CD4-positive, alpha-beta T cell treated with Interleukin-21 for 1 hour (primary cell): ENCODE data around the gene NUDT8.
"Not testable (repeated sequence)": the region's sequence is repeated elsewhere in the genome, so short reads cannot be mapped to it uniquely, and the experiment has no call there.

Experiments used
- DNase-seq: peaks from one replicate; pipeline ENCODE4 v3.0.0-alpha.2; 2020

Gene NUDT8

DNA sequence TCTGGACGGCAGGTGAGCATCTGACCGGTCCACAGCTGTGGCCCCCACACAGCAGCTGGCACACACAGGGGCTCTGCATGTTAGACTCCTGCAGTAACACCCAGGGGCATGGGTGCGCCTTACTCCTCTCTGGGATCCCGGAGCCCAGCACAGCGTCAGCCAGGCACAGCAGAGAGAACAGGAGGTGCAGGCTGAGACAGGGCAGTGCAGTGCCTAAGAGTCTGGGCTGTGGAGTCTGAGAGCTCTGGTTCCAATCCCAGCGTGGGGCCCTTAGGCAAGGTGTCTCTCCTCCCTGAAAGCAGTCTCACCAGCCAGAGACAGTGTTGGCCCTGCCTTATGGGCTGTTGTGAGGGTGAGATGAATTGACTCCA is 2.3 kb downstream of the NUDT8 start:
- no peak for DNase-seq

DNA sequence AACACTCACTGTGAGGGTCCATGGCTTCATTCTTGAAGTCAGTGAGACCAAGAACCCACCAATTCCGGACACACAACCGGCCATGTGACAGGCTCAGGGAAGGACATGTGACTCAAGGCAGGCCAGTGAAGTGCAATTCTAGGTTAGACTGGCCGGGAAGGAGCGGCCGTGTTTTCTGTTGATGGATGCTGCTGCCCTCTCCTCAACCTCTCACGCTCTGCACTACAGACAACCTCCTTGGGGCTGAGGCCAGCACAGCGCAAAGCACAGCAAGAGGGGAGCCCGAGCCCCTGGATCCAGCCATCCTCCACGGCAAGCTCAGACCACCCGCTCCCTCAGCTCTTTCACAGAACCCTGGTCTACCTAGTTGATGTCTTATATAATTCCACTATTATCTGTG is 2.8 kb downstream of the NUDT8 start:
- no peak for DNase-seq

DNA sequence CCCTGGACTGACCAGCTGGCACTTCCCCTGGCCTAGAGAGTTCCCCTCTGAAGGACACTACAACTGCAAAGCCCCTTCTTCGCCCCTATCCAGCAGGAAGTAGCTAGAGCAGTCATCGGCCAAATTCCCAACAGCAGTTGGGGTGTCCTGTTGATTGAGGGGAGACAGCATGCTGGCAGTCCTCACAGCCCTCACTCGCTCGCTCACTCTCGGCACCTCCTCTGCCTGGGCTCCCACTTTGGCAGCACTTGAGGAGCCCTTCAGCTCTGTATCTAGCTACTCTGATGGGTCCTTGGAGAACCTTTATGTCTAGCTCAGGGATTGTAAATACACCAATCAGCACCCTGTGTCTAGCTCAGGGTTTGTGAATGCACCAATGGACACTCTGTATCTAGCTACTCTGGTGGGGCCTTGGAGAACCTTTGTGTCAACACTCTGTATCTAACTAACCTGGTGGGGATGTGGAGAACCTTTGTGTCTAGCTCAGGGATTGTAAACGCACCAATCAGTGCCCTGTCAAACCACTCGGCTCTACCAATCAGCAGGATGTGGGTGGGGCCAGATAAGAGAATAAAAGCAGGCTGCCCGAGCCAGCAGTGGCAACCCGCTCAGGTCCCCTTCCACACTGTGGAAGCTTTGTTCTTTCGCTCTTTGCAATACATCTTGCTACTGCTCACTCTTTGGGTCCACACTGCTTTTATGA is 3.5 kb downstream of the NUDT8 start:
- not testable (repeated sequence) for DNase-seq

DNA sequence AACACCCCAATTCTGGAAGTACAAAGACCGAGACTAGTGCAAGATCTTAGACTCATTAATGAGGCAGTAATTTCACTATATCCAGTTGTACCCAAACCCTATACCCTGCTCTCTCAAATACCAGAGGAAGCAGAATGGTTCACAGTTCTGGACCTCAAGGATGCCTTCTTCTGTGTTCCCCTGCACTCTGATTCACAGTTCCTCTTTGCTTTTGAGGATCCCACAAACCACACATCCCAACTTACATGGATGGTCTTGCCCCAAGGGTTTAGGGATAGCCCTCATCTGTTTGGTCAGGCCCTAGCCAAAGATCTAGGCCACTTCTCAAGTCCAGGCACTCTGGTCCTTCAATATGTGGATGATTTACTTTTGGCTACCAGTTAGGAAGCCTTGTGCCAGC is 5.9 kb downstream of the NUDT8 start:
- DNase-seq: not testable (repeated sequence)

DNA sequence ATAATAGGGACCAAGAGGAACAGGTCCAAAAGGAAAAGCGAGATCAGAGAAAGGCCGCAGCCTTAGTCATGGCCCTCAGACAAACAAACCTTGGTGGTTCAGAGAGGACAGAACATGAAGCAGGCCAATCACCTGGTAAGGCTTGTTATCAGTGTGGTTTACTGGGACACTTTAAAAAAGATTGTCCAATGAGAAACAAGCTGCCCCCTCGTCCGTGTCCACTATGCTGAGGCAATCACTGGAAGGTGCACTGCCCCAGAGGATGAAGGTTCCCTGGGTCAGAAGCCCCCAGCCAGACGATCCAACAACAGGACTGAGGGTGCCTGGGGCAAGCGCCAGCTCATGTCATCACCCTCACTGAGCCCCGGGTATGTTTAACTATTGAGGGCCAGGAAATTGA is 6.8 kb downstream of the NUDT8 start:
- not testable (repeated sequence) for DNase-seq

DNA sequence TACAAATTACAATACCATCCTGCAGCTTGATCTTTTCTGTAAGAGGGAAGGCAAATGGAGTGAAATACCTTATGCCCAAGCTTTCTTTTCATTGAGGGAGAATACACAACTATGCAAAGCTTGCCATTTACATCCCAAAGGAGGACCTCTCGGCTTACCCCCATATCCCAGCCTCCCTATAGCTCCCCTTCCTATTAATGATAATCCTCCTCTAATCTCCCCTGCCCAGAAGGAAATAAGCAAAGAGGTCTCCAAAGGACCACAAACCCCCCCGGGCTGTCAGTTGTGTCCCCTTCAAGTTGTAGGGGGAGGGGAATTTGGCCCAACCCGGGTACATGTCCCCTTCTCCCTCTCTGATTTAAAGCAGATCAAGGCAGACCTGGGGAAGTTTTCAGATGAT is 7.8 kb downstream of the NUDT8 start:
- DNase-seq: not testable (repeated sequence)

DNA sequence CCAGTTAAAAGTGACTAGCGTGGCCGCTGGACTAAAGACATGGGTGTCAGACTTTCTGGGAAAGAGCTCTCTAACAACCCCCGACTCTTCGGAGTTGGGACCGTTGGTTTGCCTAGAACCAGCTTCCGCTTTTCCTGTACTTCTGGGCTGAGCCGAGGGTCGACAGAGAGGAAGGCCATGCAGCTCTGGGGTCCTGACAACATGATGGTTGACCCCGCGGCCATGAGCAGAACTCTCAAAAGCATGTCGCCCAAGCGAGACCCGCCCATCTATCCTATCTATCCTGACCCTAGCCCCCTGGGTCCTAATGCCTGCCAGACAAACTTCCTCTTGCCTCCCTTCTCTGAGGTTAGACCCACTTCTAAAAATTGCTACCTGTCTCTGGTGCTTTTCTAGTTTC is 9.1 kb downstream of the NUDT8 start:
- DNase-seq: not testable (repeated sequence)

DNA sequence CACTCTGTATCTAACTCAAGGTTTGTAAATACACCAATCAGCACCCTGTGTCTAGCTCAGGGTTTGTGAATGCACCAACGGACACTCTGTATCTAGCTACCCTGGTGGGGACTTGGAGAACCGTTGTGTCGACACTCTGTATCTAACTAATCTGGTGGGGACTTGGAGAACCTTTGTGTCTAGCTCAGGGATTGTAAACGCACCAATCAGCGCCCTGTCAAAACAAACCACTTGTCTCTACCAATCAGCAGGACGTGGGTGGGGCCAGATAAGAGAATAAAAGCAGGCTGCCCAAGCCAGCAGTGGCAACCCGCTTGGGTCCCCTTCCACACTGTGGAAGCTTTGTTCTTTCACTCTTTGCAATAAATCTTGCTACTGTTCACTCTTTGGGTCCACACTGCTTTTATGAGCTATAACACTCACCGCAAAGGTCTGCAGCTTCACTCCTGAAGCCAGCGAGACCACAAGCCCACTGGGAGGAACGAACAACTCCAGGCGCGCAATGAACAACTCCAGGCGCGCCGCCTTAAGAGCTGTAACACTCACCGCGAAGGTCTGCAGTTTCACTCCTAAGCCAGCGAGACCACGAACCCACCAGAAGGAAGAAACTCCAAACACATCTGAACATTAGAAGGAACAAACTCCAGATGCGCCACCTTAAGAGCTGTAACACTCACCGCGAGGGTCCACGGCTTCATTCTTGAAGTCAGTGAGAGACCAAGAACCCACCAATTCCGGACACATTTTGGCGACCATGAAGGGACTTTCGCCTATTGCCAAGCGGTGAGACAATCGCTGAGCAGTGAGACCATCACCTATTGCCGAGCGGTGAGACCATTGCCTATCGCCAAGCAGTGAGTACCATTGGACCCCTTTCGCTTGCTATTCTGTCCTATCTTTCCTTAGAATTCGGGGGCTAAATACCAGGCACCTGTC is 9.8 kb downstream of the NUDT8 start:
- not testable (repeated sequence) for DNase-seq

DNA sequence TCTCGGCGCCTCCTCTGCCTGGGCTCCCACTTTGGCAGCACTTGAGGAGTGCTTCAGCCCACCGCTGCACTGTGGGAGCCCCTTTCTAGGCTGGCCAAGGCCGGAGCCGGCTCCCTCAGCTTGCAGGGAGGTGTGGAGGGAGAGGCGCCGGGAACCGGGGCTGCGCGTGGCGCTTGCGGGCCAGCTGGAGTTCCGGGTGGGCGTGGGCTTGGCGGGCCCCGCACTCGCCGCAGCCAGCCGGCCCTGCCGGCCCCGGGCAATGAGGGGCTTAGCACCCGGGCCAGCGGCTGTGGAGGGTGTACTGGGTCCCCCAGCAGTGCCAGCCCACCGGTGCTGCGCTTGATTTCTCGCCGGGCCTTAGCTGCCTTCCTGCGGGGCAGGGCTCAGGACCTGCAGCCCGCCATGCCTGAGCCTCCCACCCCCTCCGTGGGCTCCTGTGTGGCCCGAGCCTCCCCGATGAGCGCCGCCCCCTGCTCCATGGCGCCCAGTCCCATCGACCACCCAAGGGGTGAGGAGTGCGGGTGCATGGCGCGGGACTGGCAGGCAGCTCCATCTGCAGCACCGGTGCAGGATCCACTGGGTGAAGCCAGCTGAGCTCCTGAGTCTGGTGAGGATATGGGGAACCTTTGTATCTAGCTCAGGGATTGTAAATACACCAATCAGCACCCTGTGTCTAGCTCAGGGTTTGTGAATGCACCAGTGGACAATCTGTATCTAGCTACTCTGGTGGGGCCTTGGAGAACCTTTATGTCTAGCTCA is 10.7 kb downstream of the NUDT8 start:
- not testable (repeated sequence) for DNase-seq

DNA sequence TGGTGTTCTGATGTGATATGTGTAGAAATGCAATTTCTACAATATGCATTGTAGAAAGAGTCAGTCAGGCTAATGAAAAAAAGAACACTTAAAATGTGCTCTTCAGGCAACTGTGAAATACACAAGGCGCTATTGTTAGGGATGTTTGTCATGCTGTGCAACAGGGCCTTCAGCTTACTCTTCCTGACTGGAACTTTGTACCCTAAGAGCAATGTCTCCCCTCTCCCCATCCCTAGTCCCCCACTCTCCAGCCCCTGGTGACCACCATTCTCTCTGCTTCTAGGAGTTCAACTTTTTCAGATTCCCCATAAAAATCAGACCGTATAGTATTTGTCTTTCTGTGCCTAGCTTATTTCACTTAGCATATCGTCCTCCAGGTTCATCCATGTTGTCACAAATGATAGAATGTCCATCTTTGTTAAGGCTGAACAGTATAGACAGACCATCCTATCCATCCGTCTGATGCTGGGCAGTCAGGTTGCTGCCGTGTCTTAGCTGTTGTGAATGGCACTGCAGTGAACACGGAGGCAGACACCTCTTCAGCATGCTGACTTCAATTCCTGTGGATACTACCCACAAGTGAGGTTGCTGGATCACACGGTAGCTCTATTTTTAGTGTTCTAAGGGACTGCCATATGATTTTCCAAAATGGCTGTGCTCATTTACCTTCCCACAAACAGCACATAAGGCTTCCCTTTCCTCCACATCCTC is 12.3 kb downstream of the NUDT8 start:
- DNase-seq: no peak

DNA sequence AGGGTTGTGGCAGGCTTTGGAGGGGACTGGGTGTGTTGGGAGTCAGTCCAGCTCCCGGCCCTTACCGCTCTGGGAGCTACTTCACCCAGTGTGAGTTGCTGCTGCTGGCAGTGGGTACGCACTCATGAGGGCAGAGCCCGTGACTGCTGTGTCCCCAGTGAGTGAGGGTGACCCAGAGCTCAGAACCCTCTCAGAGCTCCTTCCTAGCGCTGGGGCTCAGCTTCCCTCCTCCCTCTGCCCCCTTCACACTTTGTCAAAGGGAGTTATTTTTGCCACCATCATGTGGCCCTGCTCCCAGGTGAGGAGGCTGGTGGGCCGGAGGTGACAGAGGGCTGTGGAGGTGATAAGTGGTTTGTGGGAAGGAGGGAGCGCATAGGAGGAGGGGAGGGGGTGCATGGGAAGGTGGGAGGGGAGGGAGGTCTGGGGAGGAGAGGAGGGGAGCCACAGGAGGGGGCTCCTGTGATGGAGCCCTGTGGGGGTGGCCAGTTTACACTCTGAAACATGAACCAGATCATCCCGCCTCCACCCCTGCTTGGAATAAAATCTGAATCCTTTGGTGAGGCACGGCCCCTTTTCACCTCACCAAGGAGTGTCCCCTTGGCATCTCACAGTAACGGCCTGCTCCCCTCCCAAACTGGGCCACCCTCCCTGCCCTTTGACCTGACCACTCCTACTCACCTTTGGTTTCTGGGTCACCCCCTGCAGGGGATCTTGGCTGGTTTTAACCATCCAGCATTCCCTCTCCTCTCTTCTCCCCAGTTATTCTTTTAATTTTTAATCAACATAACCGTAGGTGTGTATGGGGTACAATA is 13.1 kb downstream of the NUDT8 start:
- DNase-seq: no peak

DNA sequence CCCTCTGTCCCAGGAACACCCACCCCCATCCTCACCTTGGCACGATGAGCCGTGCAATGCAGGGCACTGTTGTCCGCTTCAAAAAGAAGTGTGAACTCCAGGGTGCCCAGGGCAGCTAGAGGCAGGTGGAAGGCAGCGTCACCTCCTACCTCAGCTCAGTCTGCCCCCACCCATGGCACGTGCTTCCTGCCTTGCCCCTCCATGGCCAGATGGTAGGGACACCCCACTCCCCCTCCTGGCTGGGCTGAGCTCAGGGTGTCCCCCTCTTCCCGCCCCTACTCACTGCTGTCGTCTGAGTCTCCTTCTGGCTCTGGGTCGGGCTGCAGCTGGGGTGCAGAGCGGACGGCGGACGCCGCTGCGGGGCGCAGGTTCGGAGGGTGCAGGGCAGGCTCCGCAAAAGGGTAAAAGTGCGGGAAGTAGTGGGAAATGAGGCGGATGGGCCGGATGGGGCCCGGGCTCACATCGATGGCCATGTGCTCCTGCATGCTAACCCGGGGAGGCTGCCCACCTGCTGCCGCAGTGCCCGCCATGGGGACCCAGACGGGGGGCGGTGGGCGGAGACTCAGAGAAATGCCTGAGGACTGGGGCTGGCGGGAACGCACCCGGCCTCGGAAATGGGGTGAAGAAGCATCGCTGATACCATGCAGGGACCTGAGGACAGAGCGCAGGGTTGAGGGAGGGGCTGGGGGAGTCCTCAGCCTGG is 13.9 kb downstream of the NUDT8 start:
- DNase-seq: peak; percentile 39

DNA sequence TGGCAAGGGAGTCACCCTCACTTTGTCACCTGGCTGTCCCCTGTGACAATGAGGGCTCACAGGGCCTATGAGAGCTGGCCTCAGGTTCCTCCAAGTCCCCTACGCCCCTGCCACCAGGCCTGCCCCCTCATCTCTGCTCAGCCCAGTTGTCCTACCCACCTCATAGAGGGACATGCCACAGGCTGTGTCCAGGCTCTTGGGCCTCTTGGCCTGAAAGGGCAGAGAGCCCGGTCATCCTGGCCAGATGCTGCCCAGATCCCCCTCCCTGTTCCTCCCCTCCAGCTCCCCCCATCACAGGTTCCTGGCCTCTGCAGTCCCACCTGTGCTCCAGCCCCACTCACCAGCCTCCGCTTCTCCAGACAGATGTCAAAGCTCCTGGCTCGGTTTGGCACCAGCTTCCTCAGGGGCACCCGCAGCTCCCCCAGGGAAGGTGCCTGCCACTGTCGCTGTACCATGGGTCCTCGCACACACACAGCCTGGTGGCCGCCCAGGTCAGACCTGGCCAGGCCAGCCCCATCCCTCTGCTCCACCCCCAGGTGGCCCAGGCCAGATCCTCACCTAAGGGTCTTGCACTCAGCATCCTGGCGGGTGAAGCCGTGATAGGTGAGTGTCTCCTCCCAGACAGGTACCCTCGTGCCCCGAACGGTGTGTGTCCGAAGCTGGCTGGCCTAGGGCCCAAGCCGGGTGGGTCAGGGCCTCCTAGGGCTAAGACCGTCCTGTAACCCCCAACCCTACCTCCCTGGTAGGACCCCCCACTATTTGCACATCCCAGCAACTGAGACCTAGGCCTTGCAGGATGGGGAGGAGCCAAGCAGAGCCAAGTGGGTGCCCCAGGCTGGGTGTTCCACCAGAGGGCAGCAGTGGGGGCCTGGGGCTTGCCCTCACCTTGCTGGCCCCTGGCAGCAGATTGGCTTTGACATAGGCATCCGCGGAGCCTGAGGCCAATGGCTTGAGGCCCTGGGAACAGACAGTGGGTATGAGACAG is 14.7 kb downstream of the NUDT8 start:
- DNase-seq: peak; percentile 58

DNA sequence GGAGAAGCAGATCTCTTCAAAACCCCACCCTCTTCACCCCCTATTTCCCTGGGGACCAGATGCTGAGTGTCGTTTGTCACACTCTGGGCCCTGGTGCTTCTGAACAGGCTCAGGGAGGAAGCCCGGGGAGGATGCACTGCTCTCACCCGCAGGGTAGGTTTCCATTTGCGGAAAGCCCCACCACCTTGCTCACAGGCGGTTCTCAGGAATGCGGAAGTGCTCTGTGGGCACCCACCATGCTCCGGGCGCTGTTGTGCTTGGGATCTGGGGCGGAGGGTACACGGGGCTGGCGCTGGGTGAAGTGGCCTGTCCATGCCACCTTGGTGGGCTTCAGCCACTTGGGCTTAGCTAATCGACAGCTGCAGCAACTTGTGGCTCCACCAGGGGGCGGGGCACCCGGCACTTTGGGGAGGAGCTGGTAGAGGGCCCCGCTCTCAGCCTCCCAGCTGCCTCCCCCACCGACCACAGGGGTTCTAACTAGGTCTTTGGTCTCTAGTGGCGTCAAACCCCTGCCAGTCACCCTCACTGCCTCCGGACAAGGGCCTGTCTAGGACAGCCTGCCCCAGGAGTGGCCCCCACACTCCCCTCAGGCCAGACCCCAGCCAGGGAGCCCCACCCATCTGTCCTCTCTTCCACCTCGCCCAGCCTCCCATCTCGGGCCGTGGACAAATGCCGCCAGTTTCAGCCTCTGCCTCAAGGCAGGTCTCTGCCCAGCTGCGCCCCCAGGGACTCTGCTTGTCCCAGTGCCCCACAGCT is 15.6 kb downstream of the NUDT8 start:
- DNase-seq: peak; percentile 89

DNA sequence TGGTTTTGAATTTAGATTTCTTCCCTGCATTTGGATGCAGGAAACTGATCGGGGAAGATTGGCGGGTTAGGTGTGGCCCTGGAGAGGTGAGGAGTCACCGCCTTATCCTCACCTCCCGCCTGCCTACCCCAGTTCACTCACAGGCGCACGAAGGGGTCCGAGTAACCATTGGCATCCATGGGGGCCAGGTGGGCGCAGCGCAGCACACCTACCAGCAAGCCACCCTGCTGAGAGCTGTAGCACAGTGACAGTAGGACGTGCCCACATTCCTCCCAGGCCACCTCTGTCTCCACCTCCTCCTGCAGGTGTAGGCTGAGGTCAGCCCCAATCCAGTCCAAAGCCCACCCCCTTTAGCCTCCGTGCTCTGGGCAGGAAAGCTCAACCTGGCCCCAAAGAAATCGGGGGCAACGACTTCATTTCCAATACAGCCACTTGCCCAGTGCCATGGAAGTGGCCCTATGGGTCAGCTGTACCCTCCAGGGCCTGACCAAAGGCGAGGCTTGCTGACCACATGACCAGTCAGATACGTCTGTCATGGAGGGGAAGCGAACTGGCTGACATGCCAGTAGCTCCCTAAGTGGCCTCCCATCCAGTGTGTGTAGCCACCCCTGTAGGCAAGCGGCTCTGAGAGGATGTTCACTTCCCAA is 16.3 kb downstream of the NUDT8 start:
- DNase-seq: no peak

DNA sequence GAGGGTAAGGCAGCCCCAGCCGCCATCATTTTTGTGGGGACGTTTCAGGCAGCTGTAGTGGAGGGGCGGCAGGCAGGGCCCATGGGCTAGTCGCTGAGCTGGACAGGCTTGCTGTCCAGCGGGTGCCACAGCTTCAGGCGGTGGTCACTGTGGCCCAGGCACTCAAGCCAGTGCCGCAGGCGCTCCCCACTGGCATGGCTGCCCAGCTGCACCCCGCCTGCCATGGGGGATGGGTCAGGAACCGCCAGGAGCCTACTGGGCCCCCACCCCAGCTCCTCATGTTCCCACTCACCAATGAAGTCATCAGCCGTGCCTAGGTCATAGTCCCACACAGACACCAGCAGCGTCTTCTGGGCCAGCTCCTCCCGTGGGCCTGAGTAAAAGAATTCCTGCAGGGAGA is 17.0 kb downstream of the NUDT8 start:
- no peak for DNase-seq

DNA sequence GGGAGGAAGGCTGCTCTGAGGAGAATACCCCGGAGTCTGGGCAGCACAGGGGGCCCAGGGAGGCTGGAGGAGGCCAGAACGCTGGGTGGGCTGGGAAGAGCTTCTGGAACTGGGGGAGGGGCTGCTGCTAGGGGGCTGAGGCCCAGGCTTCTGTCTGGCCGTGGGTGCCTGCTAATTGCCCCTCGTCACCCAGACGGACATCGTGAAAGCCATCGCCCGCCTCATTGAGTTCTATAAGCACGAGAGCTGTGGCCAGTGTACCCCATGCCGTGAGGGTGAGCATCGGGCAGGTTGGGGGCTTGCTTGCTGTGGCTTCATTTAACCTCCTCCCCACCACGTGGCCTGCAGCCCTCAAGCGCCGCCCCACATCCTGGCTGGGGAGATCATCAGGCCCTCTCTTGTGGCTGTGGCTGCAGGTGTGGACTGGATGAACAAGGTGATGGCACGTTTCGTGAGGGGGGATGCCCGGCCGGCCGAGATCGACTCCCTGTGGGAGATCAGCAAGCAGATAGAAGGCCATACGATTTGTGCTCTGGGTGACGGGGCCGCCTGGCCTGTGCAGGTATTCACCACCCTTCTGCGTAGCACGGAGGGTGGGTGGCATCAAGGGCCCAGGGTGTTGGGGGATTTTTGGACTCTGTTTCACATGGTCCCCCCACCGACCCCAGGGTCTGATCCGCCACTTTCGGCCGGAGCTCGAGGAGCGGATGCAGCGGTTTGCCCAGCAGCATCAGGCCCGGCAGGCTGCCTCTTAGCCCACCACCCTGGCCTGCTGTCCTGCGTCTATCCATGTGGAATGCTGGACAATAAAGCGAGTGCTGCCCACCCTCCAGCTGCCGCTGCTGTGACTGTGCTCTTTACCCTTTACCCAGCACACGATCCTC is 17.8 kb downstream of the NUDT8 start:
- DNase-seq: no peak

DNA sequence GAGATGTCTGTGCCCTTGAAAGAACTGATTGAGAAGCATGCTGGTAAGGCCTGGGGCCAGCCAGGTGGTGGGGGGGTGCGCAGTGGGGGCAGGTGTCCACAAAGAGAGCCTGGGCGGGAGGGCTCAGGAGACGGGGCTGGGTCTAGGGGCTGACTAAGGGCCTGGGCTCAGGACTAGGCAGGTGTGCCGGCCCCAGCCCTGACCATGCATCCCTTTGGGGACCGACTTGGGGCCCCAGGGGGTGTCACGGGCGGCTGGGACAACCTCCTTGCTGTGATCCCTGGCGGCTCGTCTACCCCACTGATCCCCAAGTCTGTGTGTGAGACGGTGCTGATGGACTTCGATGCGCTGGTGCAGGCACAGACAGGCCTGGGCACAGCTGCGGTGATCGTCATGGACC is 18.6 kb downstream of the NUDT8 start:
- DNase-seq: no peak
